Neural cell (in vitro differentiated cells): Measurements from ENCODE around the gene DRD2.

Experiments used
- POLR2AphosphoS5 ChIP-seq: IDR thresholded peaks from 2 replicates; pipeline ENCODE4 v1.6.1; 2012
- SMC3 ChIP-seq: fragments of 450-650 bp; conservative IDR thresholded peaks from 2 replicates; pipeline ENCODE4 v1.6.1; 2014; ENCODE audit warnings: antibody characterized with exemption, mild to moderate bottlenecking, moderate library complexity; ENCODE audit not compliant: poor library complexity

GRCh38 chr11:113506461-113506860 is 31.3 kb upstream of the DRD2 start:
- TF ChIP-seq POLR2AphosphoS5 (no peak), SMC3 (no peak)
